HG02884 (cell line): Measurements from ENCODE around the gene CYFIP1.
"Not testable (repeated sequence)": the region's sequence is repeated elsewhere in the genome, so short reads cannot be mapped to it uniquely, and the experiment has no call there.

Experiments
- ATAC-seq: cut with Tn5 transposase; IDR thresholded peaks from one replicate; pipeline ENCODE4 v1.9.1; 2021; ENCODE audit warnings: mild to moderate bottlenecking, moderate library complexity; ENCODE audit not compliant: unreplicated experiment

The CYFIP1 gene

GRCh38 chr15:22980189-22981050 lies at the start of gene CYFIP1:
Gene CYFIP1 (minus strand): TSS chr15:22980368. CDS start chr15:22947285, 33,083 bp downstream.
- ATAC-seq, result peak; percentile 56

- ATAC-seq, result no peak
These were observed 46.0 kb upstream of the CYFIP1 start for GRCh38 chr15:23026218-23026617.

DNA sequence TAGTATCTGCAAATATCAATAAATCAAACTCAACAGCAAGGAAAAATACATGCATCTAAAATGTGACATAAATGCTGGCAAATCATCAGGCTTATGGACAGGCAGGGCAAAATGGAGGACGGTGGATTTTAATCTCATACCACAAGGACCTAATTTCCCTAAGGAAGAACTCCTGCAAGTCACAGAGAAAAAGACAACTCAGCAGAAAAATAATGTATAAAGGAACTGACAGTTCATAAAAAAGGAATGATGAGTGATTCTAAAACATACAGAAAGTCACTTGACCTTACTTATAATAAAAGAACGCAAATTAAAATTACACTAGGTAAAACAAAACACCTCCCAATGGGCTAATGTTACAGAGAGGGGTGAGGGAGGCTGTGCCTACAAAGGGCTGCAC lies 42.0 kb upstream of the CYFIP1 start:
- no peak for ATAC-seq

GRCh38 chr15:23014394-23015000 lies 34.3 kb upstream of the CYFIP1 start:
- no peak for ATAC-seq

DNA sequence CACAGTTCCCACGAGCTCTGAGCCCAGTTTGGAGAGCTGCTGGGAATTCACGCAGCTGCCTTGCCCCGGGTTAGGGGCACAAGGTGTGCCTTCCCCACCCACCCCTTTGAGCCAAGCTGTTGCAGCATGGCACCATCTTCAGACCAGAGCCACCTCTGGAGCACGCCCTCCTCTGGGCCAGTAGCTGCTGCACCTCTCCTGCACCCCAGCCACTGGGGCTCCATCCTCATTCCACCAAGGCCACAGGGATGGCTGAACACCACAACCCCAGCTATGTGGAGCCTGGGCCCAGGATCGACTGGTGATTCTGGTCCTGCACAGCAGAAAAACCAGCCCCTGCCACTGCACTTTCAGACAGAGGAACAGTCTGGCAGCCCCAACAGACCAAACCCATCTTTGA lies 33.5 kb upstream of the CYFIP1 start:
- ATAC-seq, result no peak

- not testable (repeated sequence) for ATAC-seq
These were observed 32.4 kb upstream of the CYFIP1 start for GRCh38 chr15:23012616-23013015.

DNA sequence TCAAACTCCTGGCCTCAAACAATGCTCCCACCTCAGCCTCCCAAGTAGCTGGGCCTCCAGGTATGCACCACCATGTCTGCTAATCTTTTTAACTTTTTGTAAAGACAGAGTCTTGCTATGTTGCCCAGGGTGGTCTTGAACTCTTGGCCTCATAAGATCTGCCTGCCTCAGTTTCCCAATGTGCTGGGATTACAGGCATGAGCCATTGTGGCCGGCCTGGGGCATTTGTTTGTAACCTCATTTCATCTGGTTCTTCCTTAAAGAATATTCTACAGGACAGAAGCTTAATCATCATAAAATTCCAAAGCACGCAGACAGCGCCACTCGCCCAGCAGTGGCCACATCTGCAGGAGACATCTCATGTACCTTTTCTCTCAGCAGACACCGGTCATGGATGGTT lies 23.6 kb upstream of the CYFIP1 start:
- no peak for ATAC-seq

GRCh38 chr15:23002920-23003319 lies 22.8 kb upstream of the CYFIP1 start:
- no peak for ATAC-seq

GRCh38 chr15:22995795-22996194 lies 15.6 kb upstream of the CYFIP1 start:
- no peak for ATAC-seq

GRCh38 chr15:22992024-22992326 lies 11.8 kb upstream of the CYFIP1 start:
- ATAC-seq, result no peak

GRCh38 chr15:22989576-22990477 lies 9.7 kb upstream of the CYFIP1 start:
- no peak for ATAC-seq

DNA sequence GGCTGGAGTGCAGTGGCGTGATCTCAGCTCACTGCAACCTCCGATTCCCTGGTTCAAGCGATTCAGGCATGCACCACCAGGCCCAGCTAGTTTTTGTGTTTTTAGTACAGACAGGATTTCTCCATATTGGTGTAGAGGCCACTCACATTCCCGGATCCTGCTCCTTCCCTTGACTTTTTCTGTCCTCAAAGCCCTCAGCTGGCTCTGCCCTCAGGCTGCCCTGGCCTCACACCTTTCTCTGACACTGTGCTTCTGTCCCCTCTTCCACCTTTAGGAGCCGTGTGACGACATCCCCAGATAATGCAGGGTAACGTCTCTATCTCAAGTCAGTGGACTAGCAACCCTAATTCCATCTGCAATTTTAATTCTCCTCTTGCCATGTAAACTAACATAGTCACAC lies 8.6 kb upstream of the CYFIP1 start:
- no peak for ATAC-seq

DNA sequence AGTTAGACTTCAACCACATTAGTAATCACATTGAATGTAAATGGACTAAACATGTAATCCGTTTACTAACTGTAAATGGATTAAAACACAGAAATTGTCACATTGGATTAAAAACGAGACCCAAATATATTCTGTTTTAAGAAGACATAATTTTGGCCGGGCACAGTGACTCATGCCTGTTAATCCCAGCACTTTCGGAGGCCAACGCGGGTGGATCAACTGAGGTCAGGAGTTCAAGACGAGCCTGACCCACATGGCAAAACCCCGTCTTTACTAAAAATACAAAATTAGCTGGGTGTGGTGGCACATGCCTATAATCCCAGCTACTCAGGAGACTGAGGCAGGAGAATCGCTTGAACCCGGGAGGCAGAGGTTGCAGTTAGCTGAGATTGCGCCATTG lies 1.8 kb upstream of the CYFIP1 start:
- not testable (repeated sequence) for ATAC-seq

- no peak for ATAC-seq
These were observed 1.1 kb upstream of the CYFIP1 start for GRCh38 chr15:22981051-22981840.

DNA sequence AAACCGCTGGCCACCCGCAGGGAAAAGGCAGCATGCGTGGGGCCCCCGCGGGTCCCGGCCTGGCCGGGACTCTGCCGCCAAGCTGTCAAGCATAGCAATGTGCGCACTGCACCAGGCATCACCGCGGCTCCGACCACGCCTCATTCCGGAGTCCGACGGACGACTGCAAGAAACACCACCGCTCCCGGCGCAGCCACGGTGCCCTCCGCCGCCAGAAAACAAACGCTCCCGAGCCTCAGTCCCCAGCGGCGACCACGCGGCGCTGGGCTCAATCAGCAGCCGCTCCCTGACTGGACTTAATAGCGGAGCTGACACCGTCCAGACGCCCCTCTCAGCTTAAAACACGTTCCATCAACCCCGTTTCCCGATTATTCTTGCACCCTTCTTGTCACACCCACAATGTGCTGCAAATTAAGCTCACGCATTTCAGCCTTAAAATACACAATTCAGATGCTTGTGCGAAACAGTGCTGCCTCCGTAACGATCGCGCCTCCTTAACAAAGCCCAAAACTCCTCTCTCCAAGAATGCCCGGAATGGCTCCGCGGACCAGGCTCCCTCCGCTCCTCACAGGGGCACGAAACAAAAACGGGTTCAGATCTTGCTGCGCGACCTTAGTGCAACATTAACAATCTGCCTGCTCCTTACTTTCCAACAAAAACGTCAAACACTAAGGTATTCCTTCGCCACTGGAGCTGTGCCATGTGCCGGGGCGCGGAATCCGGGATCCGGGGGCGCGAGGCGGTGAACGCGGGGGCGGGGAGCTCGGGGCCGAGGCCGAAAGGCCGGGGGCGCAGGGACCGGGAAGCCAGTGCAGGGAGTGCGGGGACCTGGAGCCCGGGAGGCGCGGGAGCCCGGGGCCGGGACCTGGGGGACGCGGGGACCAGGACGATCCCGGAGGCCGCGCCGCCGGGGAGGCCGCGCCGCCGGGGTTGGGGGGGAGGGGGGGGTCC lies 655 bp downstream of the CYFIP1 start:
- peak; percentile 53 for ATAC-seq

DNA sequence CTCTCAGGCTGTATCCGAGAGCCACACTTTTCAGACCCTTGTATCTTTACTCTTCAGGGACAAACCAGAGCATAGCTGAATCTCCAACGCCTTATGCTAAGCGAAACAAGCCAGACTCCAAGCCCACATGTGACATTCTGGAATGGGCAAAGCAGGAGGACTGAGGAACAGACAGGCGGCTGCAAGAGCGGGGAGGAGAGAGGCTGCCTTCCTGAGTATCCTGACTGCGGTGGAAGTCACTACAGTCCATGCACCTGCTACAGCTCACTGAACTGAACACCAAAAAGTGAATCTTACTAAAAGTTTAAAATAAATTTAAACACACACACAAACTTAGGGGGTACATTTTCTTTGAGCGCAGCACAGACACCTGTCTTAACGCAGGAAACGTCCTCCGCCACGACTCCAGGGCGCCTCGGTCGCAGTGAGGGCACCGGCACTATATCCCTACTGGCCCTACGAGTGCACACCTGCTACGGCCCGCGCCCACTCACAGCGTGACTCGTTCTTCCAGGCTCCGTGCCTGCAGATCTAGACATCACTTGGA lies 1.4 kb downstream of the CYFIP1 start:
- peak; percentile 27 for ATAC-seq

- ATAC-seq, result no peak
These were observed 5.4 kb downstream of the CYFIP1 start for GRCh38 chr15:22974745-22975144.

DNA sequence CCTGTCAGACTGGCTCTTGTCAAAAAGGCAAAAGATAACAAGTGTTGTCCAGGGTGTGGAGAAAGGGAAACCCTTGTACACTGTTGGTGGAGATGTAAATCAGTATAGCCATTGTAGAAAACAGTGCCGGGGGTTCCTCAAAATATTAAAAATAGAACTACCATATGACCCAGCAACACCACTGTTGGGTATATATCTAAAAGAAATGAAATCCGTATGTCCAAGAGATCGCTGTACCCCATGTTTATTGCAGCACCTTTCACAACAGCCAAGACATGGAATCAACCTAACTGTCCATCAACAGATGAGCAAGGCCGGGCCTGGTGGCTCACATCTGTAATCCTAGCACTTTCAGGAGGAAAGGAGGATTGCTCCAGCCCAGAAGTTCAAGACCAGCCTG lies 6.2 kb downstream of the CYFIP1 start:
- no peak for ATAC-seq

GRCh38 chr15:22973286-22973685 lies 6.9 kb downstream of the CYFIP1 start:
- ATAC-seq, result peak; percentile 63
